IMR-90 (cell line): ENCODE data around the gene MYCBP2. TPM values are rescaled to one million over a fixed set of nuclear protein-coding genes. Genes with fewer than 3 reads are reported as not detected.

Experiments used
- ATAC-seq: fragments of 200-7000 bp; cut with Tn5 transposase; 2 replicates; pipeline ENCODE4 v1.9.1; 2020; ENCODE audit warnings: low read depth, mild to moderate bottlenecking, moderate library complexity
- BruUV-seq: library from RNA; stranded (reverse); fragments of 400-500 nt; replicated peaks from 2 replicates; lab custom pipeline; 2021; lab: Mats Ljungman, UMichigan
- CTCF ChIA-PET: fragments of 300-600 bp; formaldehyde crosslinking; extraction: SDS; loops from one replicate; lab custom pipeline; 2021; ENCODE audit warnings: antibody characterized with exemption; lab: Yijun Ruan, JAX
- POLR2A ChIA-PET: fragments of 300-600 bp; sonication (Branson Sonifier 250); formaldehyde crosslinking; loops from one replicate; lab custom pipeline; 2022; ENCODE audit warnings: antibody characterized with exemption; ENCODE audit not compliant: unreplicated experiment; lab: Charles Lee
- DNase-seq: peaks from one replicate; pipeline ENCODE4 v3.0.0; 2013
- H2AFZ ChIP-seq: replicated peaks from 2 replicates; pipeline ENCODE3; 2013; ENCODE audit warnings: low read length, mild to moderate bottlenecking; ENCODE audit not compliant: poor library complexity
- H2AK5ac ChIP-seq: 2 replicates; pipeline ENCODE4 v1.6.1; 2013; ENCODE audit warnings: low read depth, low read length, inconsistent platforms
- H2AK9ac ChIP-seq: replicated peaks from 2 replicates; pipeline ENCODE3; 2013; ENCODE audit warnings: mild to moderate bottlenecking, low read depth, low read length, moderate library complexity; ENCODE audit not compliant: poor library complexity
- H2BK120ac ChIP-seq: 2 replicates; pipeline ENCODE4 v1.6.1; 2013; ENCODE audit warnings: low read depth, low read length, inconsistent platforms
- H2BK15ac ChIP-seq: 3 replicates; pipeline ENCODE4 v1.6.1; 2013; ENCODE audit warnings: low read depth, low read length, inconsistent platforms
- H2BK20ac ChIP-seq: 2 replicates; pipeline ENCODE4 v1.6.1; 2013; ENCODE audit warnings: low read depth, mild to moderate bottlenecking, inconsistent platforms, low read length, moderate library complexity
- H2BK5ac ChIP-seq: 2 replicates; pipeline ENCODE4 v1.6.1; 2013; ENCODE audit warnings: mild to moderate bottlenecking, low read depth, low read length, inconsistent platforms; ENCODE audit not compliant: poor library complexity, severe bottlenecking
- H3K14ac ChIP-seq: replicated peaks from 2 replicates; pipeline ENCODE4 v1.6.1; 2013; ENCODE audit warnings: low read depth, low read length, inconsistent platforms
- H3K18ac ChIP-seq: 2 replicates; pipeline ENCODE4 v1.6.1; 2013; ENCODE audit warnings: low read depth, low read length, control low read depth
- H3K23ac ChIP-seq: 2 replicates; pipeline ENCODE4 v1.6.1; 2013; ENCODE audit warnings: low read depth, low read length, inconsistent platforms
- H3K27ac ChIP-seq: 2 replicates; pipeline ENCODE4 v1.5.1; 2013; ENCODE audit warnings: mild to moderate bottlenecking, control low read depth, low read length; ENCODE audit not compliant: insufficient read depth
- H3K27me3 ChIP-seq: 2 replicates; pipeline ENCODE4 v1.6.1; 2013; ENCODE audit warnings: low read length; ENCODE audit not compliant: control insufficient read depth, insufficient read depth
- H3K36me3 ChIP-seq: 2 replicates; pipeline ENCODE4 v1.6.1; 2013; ENCODE audit warnings: low read length, mixed read lengths; ENCODE audit not compliant: control insufficient read depth, insufficient read depth
- H3K4ac ChIP-seq: 2 replicates; pipeline ENCODE4 v1.6.1; 2013; ENCODE audit warnings: low read depth, low read length, inconsistent platforms
- H3K4me1 ChIP-seq: 2 replicates; pipeline ENCODE4 v1.6.1; 2013; ENCODE audit warnings: low read length, mixed read lengths; ENCODE audit not compliant: control insufficient read depth, insufficient read depth
- H3K4me2 ChIP-seq: 2 replicates; pipeline ENCODE4 v1.6.1; 2013; ENCODE audit warnings: low read depth, mild to moderate bottlenecking, control low read depth, low read length, moderate library complexity
- H3K4me3 ChIP-seq: 2 replicates; pipeline ENCODE4 v1.5.1; 2013; ENCODE audit warnings: low read depth, mild to moderate bottlenecking, control low read depth, low read length, moderate library complexity; ENCODE audit not compliant: insufficient read depth
- H3K56ac ChIP-seq: 2 replicates; pipeline ENCODE4 v1.6.1; 2013; ENCODE audit warnings: low read length, inconsistent platforms; ENCODE audit not compliant: insufficient read depth; ENCODE audit errors: extremely low read depth
- H3K79me1 ChIP-seq, 2 experiments: 2 replicates each; pipeline ENCODE4 v1.6.1; 2013; ENCODE audit warnings: low read length in 2 of 2, inconsistent platforms in 1 of 2, low read depth in 1 of 2
- H3K9ac ChIP-seq: 2 replicates; pipeline ENCODE4 v1.6.1; 2013; ENCODE audit warnings: low read depth, low read length, control low read depth
- H3K9me1 ChIP-seq: 2 replicates; pipeline ENCODE4 v1.6.1; 2013; ENCODE audit warnings: low read length, inconsistent platforms; ENCODE audit not compliant: insufficient read depth
- H3K9me3 ChIP-seq: 2 replicates; pipeline ENCODE4 v1.6.1; 2013; ENCODE audit warnings: low read length; ENCODE audit not compliant: control insufficient read depth, insufficient read depth
- H4K20me1 ChIP-seq: 2 replicates; pipeline ENCODE4 v1.6.1; 2013; ENCODE audit warnings: low read length, inconsistent platforms; ENCODE audit not compliant: insufficient read depth
- H4K5ac ChIP-seq: 2 replicates; pipeline ENCODE4 v1.6.1; 2013; ENCODE audit warnings: mild to moderate bottlenecking, low read depth, low read length, control low read depth
- H4K8ac ChIP-seq, 2 experiments: 2 replicates each; pipeline ENCODE4 v1.6.1; 2013; ENCODE audit warnings: low read depth in 2 of 2, low read length in 2 of 2, control low read depth in 1 of 2, inconsistent platforms in 1 of 2
- H4K91ac ChIP-seq: 2 replicates; pipeline ENCODE4 v1.6.1; 2013; ENCODE audit warnings: low read depth, low read length, inconsistent platforms; ENCODE audit not compliant: insufficient read depth
- BHLHE40 ChIP-seq: fragments of 150-350 bp; IDR thresholded peaks from 2 replicates; pipeline ENCODE4 v1.6.1; 2016; ENCODE audit warnings: mild to moderate bottlenecking, low read depth, low read length
- CEBPB ChIP-seq: IDR thresholded peaks from 2 replicates; pipeline ENCODE4 v1.6.1; 2012; ENCODE audit warnings: low read depth, low read length, improper control_type of control experiment
- CHD1 ChIP-seq: IDR thresholded peaks from 2 replicates; pipeline ENCODE4 v1.6.1; 2012; ENCODE audit warnings: low read depth, low read length, improper control_type of control experiment
- FOS ChIP-seq: fragments of 150-350 bp; IDR thresholded peaks from 2 replicates; pipeline ENCODE4 v1.6.1; 2016; ENCODE audit warnings: low read depth, low read length
- MAFK ChIP-seq: IDR thresholded peaks from 2 replicates; pipeline ENCODE4 v1.6.1; 2012; ENCODE audit warnings: low read depth, low read length, improper control_type of control experiment
- MAZ ChIP-seq: IDR thresholded peaks from 2 replicates; pipeline ENCODE4 v1.6.1; 2012; ENCODE audit warnings: low read depth, mild to moderate bottlenecking, low read length, improper control_type of control experiment, moderate library complexity, borderline replicate concordance
- MXI1 ChIP-seq: IDR thresholded peaks from 2 replicates; pipeline ENCODE4 v1.6.1; 2012; ENCODE audit warnings: low read depth, mild to moderate bottlenecking, low read length, moderate library complexity, borderline replicate concordance
- NFE2L2 ChIP-seq: fragments of 150-350 bp; IDR thresholded peaks from 2 replicates; pipeline ENCODE4 v1.6.1; 2016; ENCODE audit warnings: low read depth, mild to moderate bottlenecking, low read length
- POLR2A ChIP-seq: IDR thresholded peaks from 2 replicates; pipeline ENCODE4 v1.6.1; 2012; ENCODE audit warnings: mild to moderate bottlenecking, low read depth, low read length
- RAD21 ChIP-seq: IDR thresholded peaks from 2 replicates; pipeline ENCODE4 v1.6.1; 2012; ENCODE audit warnings: low read length, improper control_type of control experiment
- RCOR1 ChIP-seq: IDR thresholded peaks from 2 replicates; pipeline ENCODE4 v1.6.1; 2012; ENCODE audit warnings: mild to moderate bottlenecking, low read length, improper control_type of control experiment; ENCODE audit not compliant: insufficient replicate concordance
- RFX5 ChIP-seq: IDR thresholded peaks from 2 replicates; pipeline ENCODE4 v1.8.0; 2012; ENCODE audit warnings: low read depth, mild to moderate bottlenecking, low read length, moderate library complexity
- SMC3 ChIP-seq: fragments of 150-350 bp; IDR thresholded peaks from 2 replicates; pipeline ENCODE4 v1.6.1; 2016; ENCODE audit warnings: low read depth, mild to moderate bottlenecking, antibody characterized with exemption, low read length, moderate library complexity
- USF2 ChIP-seq: fragments of 150-350 bp; IDR thresholded peaks from 2 replicates; pipeline ENCODE4 v1.6.1; 2017; ENCODE audit warnings: mild to moderate bottlenecking, antibody characterized with exemption, low read length, low read depth
- dilution Hi-C: fragments of 300-500 bp; cut with HindIII; formaldehyde crosslinking; loops from one replicate; pipeline ENCODE4 v1.14.3; 2018; ENCODE audit warnings: low sequenced_read_pairs; ENCODE audit not compliant: unreplicated experiment
- in situ Hi-C: fragments of 300-500 bp; cut with MboI; formaldehyde crosslinking; loops from 3 replicates; pipeline ENCODE4 v1.14.3; 2019; ENCODE audit warnings: low sequenced_read_pairs, inconsistent platforms, mixed read lengths
- intact Hi-C: fragments of 100-400 bp; cut with micrococcal nuclease; formaldehyde crosslinking; loops from 2 replicates; pipeline ENCODE4 v1.10.0; 2022
- polyA plus RNA-seq, 3 experiments: library from polyadenylated mRNA; depleted of rRNA; stranded (reverse); fragments of >200 nt; gene quantifications; 2 replicates each; pipeline ENCODE4 v1.2.3, GENCODE V29; 2012; ENCODE audit warnings: low replicate concordance in 1 of 3
- total RNA-seq: library from RNA; depleted of rRNA; stranded (reverse); fragments of >200 nt; gene quantifications from 2 replicates; pipeline ENCODE4 v1.2.3, GENCODE V29; 2012
- TF ChIP-seq, protein P1 (sequence below): conservative IDR thresholded peaks from 2 replicates; pipeline ENCODE4 v1.5.1; 2012; ENCODE audit warnings: mild to moderate bottlenecking, low read depth, low read length, improper control_type of control experiment
- TF ChIP-seq, protein P2 (sequence below): fragments of 150-350 bp; IDR thresholded peaks from 2 replicates; pipeline ENCODE4 v1.6.1; 2016; ENCODE audit warnings: low read depth, mild to moderate bottlenecking, low read length, moderate library complexity, borderline replicate concordance

The MYCBP2 gene
- total and polyA plus RNA-seq, 2 of the 4 experiments (the other 2 are of a cell fraction), result 20.1 to 43.2 TPM

DNA sequence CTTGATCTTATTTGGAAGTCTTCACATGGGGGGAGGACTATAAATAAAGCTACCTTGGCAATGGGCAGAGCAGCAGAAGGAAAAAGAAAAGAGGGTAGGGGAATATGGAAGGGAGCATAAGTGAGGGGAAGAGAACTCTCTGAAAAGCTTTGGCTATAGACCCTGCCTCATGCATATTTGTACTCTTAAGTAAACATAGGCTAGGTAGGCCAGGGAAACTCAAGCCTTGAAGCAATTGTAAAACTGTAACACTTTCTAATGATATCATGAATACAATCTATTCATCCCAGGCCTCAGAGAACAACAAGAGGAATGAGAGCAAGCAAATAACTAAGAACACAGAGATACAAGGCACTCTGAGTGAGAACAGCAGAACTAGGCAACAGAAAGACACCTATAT, 20.4 kb downstream of the MYCBP2 start:
- H3K79me1 ChIP-seq, result peaks cover 20 to 51% of the 10 kb centered on the region in 2 experiments
- no peak overlapping the region for H2BK5ac ChIP-seq
- no peaks in the 10 kb centered on the region for H3K27me3 ChIP-seq
- H3K4me3 ChIP-seq, result no peak overlapping the region
- no peak overlapping the region for H3K56ac ChIP-seq
- dilution Hi-C loops, result no loop called here
- H4K20me1 ChIP-seq, result peaks cover 4% of the 10 kb centered on the region; the same call in 1 of the 2 replicates
- H2BK120ac ChIP-seq, result no peak overlapping the region
- no peak overlapping the region for H2AK9ac ChIP-seq
- no peak overlapping the region for H2AFZ ChIP-seq
- intact Hi-C loops, result no loop called here
- no peak overlapping the region; the same call in 1 of the 2 replicates for H3K4me2 ChIP-seq
- peak overlapping the region; percentile 59; the same call in 1 of the 2 replicates for H3K18ac ChIP-seq
- BruUV-seq, result no TSS peak
- H3K9ac ChIP-seq, result no peak overlapping the region
- 0 out of 2 replicates have a peak overlapping the region, but pooled peaks have one; percentile 61 for H3K14ac ChIP-seq
- peaks cover 4% of the 10 kb centered on the region for H3K9me1 ChIP-seq
- POLR2A ChIA-PET, result no interaction called here
- H3K23ac ChIP-seq, result no peak overlapping the region
- no peak overlapping the region for H3K27ac ChIP-seq
- H3K4me1 ChIP-seq, result peaks cover 11% of the 10 kb centered on the region; the same call in 1 of the 2 replicates
- no peaks in the 10 kb centered on the region for H3K9me3 ChIP-seq
- TF ChIP-seq USF2 (no peak), POLR2A (no peak), NFE2L2 (no peak), RFX5 (no peak), RAD21 (no peak), RCOR1 (no peak), MAFK (no peak), MXI1 (no peak), MAZ (no peak), CEBPB (no peak), SMC3 (no peak), CHD1 (no peak), BHLHE40 (no peak), FOS (no peak)
- TF ChIP-seq, protein P1, sequence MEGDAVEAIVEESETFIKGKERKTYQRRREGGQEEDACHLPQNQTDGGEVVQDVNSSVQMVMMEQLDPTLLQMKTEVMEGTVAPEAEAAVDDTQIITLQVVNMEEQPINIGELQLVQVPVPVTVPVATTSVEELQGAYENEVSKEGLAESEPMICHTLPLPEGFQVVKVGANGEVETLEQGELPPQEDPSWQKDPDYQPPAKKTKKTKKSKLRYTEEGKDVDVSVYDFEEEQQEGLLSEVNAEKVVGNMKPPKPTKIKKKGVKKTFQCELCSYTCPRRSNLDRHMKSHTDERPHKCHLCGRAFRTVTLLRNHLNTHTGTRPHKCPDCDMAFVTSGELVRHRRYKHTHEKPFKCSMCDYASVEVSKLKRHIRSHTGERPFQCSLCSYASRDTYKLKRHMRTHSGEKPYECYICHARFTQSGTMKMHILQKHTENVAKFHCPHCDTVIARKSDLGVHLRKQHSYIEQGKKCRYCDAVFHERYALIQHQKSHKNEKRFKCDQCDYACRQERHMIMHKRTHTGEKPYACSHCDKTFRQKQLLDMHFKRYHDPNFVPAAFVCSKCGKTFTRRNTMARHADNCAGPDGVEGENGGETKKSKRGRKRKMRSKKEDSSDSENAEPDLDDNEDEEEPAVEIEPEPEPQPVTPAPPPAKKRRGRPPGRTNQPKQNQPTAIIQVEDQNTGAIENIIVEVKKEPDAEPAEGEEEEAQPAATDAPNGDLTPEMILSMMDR, result no peak
- TF ChIP-seq, protein P2, sequence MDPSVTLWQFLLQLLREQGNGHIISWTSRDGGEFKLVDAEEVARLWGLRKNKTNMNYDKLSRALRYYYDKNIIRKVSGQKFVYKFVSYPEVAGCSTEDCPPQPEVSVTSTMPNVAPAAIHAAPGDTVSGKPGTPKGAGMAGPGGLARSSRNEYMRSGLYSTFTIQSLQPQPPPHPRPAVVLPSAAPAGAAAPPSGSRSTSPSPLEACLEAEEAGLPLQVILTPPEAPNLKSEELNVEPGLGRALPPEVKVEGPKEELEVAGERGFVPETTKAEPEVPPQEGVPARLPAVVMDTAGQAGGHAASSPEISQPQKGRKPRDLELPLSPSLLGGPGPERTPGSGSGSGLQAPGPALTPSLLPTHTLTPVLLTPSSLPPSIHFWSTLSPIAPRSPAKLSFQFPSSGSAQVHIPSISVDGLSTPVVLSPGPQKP, result no peak
- no peak overlapping the region for H4K8ac ChIP-seq
- H2BK20ac ChIP-seq, result peak overlapping the region; percentile 37; the same call in 1 of the 2 replicates
- H3K4ac ChIP-seq, result peak overlapping the region; percentile 25; the same call in 1 of the 2 replicates
- CTCF ChIA-PET, result no interaction called here
- no peak overlapping the region for H4K5ac ChIP-seq
- no peaks in the 10 kb centered on the region for H3K36me3 ChIP-seq
- no peak for DNase-seq
- H4K91ac ChIP-seq, result no peak overlapping the region
- no peak overlapping the region for H2BK15ac ChIP-seq
- no peak for ATAC-seq
- in situ Hi-C loops, result no loop called here
- H2AK5ac ChIP-seq, result no peak overlapping the region
